ENCODE data around the gene LDB3. TPM values are rescaled to one million over a fixed set of nuclear protein-coding genes. Genes with fewer than 3 reads are reported as not detected.

The LDB3 gene
- total RNA-seq, 1 donor from 2014 or later, result 1.3 TPM

- no peak for DNase-seq (ENCODE audit: low spot score)
Observed at GRCh38 chr10:86684331-86685097, 16.2 kb downstream of the LDB3 start.

GRCh38 chr10:86685416-86685815 is 17.1 kb downstream of the LDB3 start:
- no peak for DNase-seq (ENCODE audit: low spot score)

- no peak for DNase-seq (ENCODE audit: low spot score)
Observed at GRCh38 chr10:86685893-86686632, 17.8 kb downstream of the LDB3 start.

- DNase-seq (ENCODE audit: low spot score), result no peak
Observed at GRCh38 chr10:86686972-86687371, 18.7 kb downstream of the LDB3 start.

GRCh38 chr10:86687750-86688149 is 19.4 kb downstream of the LDB3 start:
- DNase-seq (ENCODE audit: low spot score), result no peak

GRCh38 chr10:86688398-86688921 is 20.1 kb downstream of the LDB3 start:
- DNase-seq (ENCODE audit: low spot score), result no peak

GRCh38 chr10:86689146-86689545 is 20.8 kb downstream of the LDB3 start:
- no peak for DNase-seq (ENCODE audit: low spot score)

- no peak for DNase-seq (ENCODE audit: low spot score)
Observed at GRCh38 chr10:86690231-86690630, 21.9 kb downstream of the LDB3 start.

- DNase-seq (ENCODE audit: low spot score), result no peak
Observed at GRCh38 chr10:86690657-86691084, 22.4 kb downstream of the LDB3 start.

GRCh38 chr10:86691333-86692022 is 23.2 kb downstream of the LDB3 start:
- no peak for DNase-seq (ENCODE audit: low spot score)

GRCh38 chr10:86692023-86692514 is 23.8 kb downstream of the LDB3 start:
- DNase-seq (ENCODE audit: low spot score), result no peak

- DNase-seq (ENCODE audit: low spot score), result no peak
Observed at GRCh38 chr10:86692664-86693063, 24.4 kb downstream of the LDB3 start.

- no peak for DNase-seq (ENCODE audit: low spot score)
Observed at GRCh38 chr10:86693275-86693674, 25.0 kb downstream of the LDB3 start.

- DNase-seq (ENCODE audit: low spot score), result no peak
Observed at GRCh38 chr10:86693721-86694369, 25.5 kb downstream of the LDB3 start.

- DNase-seq (ENCODE audit: low spot score), result no peak
Observed at GRCh38 chr10:86698207-86698940, 30.1 kb downstream of the LDB3 start.

- DNase-seq (ENCODE audit: low spot score), result no peak
Observed at GRCh38 chr10:86699125-86699524, 30.8 kb downstream of the LDB3 start.

GRCh38 chr10:86699541-86699940 is 31.2 kb downstream of the LDB3 start:
- no peak for DNase-seq (ENCODE audit: low spot score)

- no peak for DNase-seq (ENCODE audit: low spot score)
Observed at GRCh38 chr10:86699991-86700840, 31.9 kb downstream of the LDB3 start.

GRCh38 chr10:86700851-86701617 is 32.7 kb downstream of the LDB3 start:
- no peak for DNase-seq (ENCODE audit: low spot score)
